Peyer's patch (tissue), 4 donors: ENCODE data around the gene COL23A1. TPM values are rescaled to one million over a fixed set of nuclear protein-coding genes. Genes with fewer than 3 reads are reported as not detected.

Source experiments
- DNase-seq, 3 donors: peaks; one replicate each; pipeline ENCODE4 v3.0.0-alpha.2; 2017 to 2019
- H3K27ac ChIP-seq, 4 donors: fragments of 200-600 bp; sonication (generic); one replicate each; pipeline ENCODE4 v1.5.1; 2016 to 2019
- H3K27me3 ChIP-seq, 2 donors: fragments of 200-600 bp; sonication (generic); one replicate each; pipeline ENCODE4 v1.5.1; 2019
- H3K36me3 ChIP-seq, 3 donors: fragments of 200-600 bp; sonication (generic); one replicate each; pipeline ENCODE4 v1.5.1; 2016 to 2019
- H3K4me1 ChIP-seq, 4 donors: fragments of 200-600 bp; sonication (generic); one replicate each; pipeline ENCODE4 v1.5.1; 2016 to 2019
- H3K4me3 ChIP-seq, 4 donors: fragments of 200-600 bp; sonication (generic); 1 replicate in 3 of 4; 2 replicates in 1 of 4; pipeline ENCODE4 v1.5.1; 2016 to 2019; ENCODE audit warnings: mild to moderate bottlenecking in 1 of 4
- H3K9me3 ChIP-seq, 4 donors: fragments of 200-600 bp; sonication (generic); one replicate each; pipeline ENCODE4 v1.5.1; 2016 to 2019; ENCODE audit warnings: mild to moderate bottlenecking in 1 of 4
- POLR2A ChIP-seq, 2 donors: fragments of 450-650 bp; IDR thresholded peaks; one replicate each; pipeline ENCODE4 v1.5.1; 2017; ENCODE audit warnings: antibody characterized with exemption in 2 of 2, mild to moderate bottlenecking in 2 of 2, moderate library complexity in 2 of 2
- total RNA-seq, 4 donors: library from RNA; depleted of rRNA; stranded (reverse); fragments of >200 nt; gene quantifications; one replicate each; pipeline ENCODE4 v1.1.0, GENCODE V29; 2016
- TF ChIP-seq, protein P1 (sequence below), 6 experiments: fragments of 450-650 bp in 4 of 6; fragments of 200-600 bp in 2 of 6; sonication (generic) in 1 of 6; IDR thresholded peaks; one replicate each; pipeline ENCODE4 v1.5.1; 2017 to 2019; ENCODE audit warnings: antibody characterized with exemption in 6 of 6, mild to moderate bottlenecking in 3 of 6, moderate library complexity in 1 of 6

COL23A1 gene
- total RNA-seq, 4 donors from 2014 or later, result 0.57 to 5.8 (median 1.2) TPM; not detected in 1

DNA sequence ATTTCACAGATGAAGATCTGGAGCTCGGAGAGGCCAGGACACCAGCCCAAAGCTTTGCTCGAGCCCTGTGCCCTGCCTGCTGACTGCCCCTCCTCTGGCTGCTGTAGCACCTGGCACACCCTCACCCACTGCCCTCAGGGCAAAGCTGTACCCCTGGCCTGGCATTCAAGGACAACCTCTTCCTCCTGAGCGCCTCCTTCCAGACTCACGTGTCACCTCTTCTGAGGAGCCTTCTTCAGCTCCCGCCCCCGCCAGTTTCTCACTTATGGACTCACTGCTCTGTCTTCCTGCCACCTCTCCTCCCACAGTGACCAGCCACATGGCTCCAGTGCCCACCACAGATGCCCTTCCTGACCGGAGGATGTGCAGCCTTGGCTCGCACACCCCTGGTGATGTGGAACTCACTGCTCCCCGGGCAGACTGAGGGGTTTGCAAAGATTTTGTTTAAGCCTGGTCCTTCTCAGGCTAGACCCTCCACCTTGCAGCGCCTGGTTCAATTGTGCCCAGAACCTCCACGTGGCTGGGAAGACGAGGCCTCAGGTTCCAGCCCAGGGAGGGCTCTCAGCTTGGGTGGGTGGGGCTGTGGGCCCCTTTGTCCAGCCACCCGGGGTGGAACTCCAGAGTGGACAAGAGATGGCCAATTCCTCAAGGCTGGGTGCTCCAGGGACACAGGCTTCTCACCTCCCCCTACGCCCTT lies 311.0 kb downstream of the COL23A1 start:
- no peak overlapping the region for H3K4me3 ChIP-seq
- peak in 1 of 3 donors; percentile 27 for DNase-seq
- H3K9me3 ChIP-seq, result peaks cover 0 to 8% (median 0%) of the 10 kb centered on the region in 4 donors
- no peaks in the 10 kb centered on the region for H3K27me3 ChIP-seq
- TF ChIP-seq, protein P1, sequence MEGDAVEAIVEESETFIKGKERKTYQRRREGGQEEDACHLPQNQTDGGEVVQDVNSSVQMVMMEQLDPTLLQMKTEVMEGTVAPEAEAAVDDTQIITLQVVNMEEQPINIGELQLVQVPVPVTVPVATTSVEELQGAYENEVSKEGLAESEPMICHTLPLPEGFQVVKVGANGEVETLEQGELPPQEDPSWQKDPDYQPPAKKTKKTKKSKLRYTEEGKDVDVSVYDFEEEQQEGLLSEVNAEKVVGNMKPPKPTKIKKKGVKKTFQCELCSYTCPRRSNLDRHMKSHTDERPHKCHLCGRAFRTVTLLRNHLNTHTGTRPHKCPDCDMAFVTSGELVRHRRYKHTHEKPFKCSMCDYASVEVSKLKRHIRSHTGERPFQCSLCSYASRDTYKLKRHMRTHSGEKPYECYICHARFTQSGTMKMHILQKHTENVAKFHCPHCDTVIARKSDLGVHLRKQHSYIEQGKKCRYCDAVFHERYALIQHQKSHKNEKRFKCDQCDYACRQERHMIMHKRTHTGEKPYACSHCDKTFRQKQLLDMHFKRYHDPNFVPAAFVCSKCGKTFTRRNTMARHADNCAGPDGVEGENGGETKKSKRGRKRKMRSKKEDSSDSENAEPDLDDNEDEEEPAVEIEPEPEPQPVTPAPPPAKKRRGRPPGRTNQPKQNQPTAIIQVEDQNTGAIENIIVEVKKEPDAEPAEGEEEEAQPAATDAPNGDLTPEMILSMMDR (IDR thresholded peaks at IDR 0.05), result no peak
- no peak for TF ChIP-seq POLR2A (IDR thresholded peaks at IDR 0.05)
- H3K4me1 ChIP-seq, result peaks cover 0 to 7% (median 0%) of the 10 kb centered on the region in 4 donors
- H3K36me3 ChIP-seq, result no peaks in the 10 kb centered on the region
- H3K27ac ChIP-seq, result no peak overlapping the region

DNA sequence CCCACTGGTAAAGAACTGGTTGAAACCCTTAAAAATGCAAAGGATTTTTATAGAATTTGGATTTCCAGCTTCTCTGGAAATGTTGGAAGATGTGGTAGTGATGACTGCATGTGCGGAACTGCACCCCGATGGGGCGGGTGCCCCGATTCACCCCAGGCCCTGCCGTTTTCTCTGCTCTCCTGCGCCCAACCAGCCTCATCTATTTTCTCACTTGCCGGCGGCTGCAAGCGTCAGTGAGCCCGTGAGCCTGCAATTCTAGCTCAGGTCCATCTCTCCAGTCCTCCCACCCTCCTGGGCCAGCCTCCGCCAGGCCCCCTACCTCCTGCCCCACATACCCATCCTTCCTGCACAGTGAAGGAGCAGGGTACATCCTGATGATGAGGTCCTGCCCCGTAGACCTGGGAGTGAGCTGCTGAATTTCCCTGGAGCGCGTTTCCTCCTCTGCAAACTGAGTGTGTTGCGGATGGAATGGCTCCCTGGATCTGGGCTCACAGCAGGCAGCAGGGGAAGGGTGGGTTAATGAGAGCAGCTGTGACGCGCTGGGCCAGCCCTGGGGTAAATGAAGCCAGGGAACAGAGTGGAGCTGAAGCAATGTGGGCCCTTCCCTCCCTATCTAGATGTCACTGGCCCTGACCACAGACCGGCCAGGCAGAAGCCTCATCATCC lies 311.7 kb downstream of the COL23A1 start:
- Histone ChIP-seq H3K4me3 (no peak overlapping the region), H3K36me3 (no peaks in the 10 kb centered on the region), H3K4me1 (peaks cover 0 to 7% (median 0%) of the 10 kb centered on the region in 4 donors), H3K9me3 (peaks cover 0 to 1% (median 0%) of the 10 kb centered on the region in 4 donors), H3K27ac (no peak overlapping the region), H3K27me3 (no peaks in the 10 kb centered on the region)
- DNase-seq, result peak in 1 of 3 donors; percentile 36
- TF ChIP-seq POLR2A (IDR thresholded peaks at IDR 0.05), result no peak
- TF ChIP-seq, protein P1 (IDR thresholded peaks at IDR 0.05), result no peak

DNA sequence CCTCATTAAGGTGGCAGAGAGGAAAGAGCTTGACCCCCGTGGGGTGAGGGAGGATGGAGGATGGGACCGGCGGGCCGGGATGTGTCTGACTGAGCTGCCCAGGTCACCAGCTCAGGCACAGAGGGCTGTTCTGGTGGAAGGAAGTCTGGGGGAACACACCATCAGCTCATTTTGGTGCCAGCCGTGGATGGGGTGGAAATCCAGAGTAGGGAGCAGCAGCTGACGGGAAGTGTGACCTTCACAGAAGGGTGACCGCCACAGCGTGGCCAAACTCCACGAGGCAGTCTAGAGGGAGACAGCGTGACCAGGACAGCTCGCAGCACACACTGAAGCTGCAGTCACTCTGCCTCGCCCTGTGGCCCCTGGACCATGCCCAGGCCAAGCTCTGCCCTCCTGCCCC lies 312.3 kb downstream of the COL23A1 start:
- Histone ChIP-seq H3K36me3 (no peaks in the 10 kb centered on the region), H3K27ac (no peak overlapping the region), H3K4me3 (no peak overlapping the region), H3K9me3 (no peaks in the 10 kb centered on the region), H3K4me1 (peaks cover 0 to 7% (median 0%) of the 10 kb centered on the region in 4 donors), H3K27me3 (no peaks in the 10 kb centered on the region)
- peak in 1 of 3 donors; percentile 24 for DNase-seq
- no peak for TF ChIP-seq POLR2A (IDR thresholded peaks at IDR 0.05)
- TF ChIP-seq, protein P1 (IDR thresholded peaks at IDR 0.05), result no peak

DNA sequence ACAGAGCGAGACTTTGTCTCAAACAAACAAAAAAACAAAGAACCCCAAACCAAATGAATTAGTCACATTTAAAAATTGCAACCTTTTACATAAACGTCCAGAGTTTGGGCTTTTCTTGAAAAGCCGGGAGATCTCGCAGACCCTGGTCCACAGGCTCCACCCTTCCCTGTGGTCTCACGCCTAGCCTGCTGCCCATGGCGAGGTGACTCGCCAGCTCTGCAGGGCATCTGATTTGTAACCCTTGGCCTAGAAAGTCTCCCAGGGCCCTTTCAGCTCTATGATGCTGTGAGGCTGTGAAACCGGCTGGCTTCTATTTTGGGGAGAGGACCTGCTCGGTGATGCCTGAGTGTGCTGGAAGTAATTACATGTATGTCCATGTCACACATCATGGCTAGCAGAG lies 312.8 kb downstream of the COL23A1 start:
- no peaks in the 10 kb centered on the region for H3K27me3 ChIP-seq
- peaks cover 0 to 7% (median 0%) of the 10 kb centered on the region in 4 donors for H3K4me1 ChIP-seq
- TF ChIP-seq POLR2A (IDR thresholded peaks at IDR 0.05), result no peak
- TF ChIP-seq, protein P1 (IDR thresholded peaks at IDR 0.05), result no peak
- peak in 1 of 3 donors; percentile 19 for DNase-seq
- H3K36me3 ChIP-seq, result no peaks in the 10 kb centered on the region
- H3K27ac ChIP-seq, result no peak overlapping the region
- H3K4me3 ChIP-seq, result no peak overlapping the region
- H3K9me3 ChIP-seq, result no peaks in the 10 kb centered on the region

DNA sequence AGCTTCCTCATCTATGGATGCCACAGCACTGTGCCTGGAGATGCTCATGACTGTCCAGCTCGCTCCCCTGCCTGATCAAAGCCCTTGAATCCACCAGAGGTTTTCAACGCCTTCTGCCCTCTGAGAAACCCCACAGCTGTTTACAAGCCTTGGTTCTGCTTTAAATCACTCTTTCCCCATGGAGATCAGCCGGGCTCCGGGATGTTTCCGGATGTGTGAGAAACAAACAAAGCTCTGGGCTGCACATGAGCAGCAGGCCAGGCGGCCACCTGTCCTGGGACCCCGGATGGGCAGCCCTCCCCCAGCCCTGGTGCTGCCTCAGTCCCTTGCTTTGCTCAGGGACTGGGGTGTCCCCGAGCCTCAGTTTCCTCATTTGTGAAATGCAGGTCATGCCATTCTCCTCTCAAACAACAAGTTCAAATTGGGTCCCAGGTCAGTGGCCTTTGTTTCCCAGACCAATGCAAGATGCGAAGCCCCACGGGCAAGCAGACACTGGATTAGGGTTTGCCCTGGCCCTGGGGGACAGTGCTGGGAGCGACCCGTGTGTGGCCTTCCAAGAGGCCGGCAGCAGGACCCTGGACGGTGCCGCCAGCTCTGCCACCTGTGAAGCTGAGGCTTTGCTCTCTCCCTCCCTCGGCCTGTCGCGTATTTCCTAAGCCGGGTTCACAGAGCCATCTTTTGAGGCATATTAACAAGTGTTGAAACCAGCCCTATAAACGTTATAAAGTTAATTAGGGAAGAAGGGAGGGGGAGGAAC lies 315.2 kb downstream of the COL23A1 start:
- no peaks in the 10 kb centered on the region for H3K36me3 ChIP-seq
- TF ChIP-seq, protein P1 (IDR thresholded peaks at IDR 0.05), result no peak
- TF ChIP-seq POLR2A (IDR thresholded peaks at IDR 0.05), result no peak
- no peak for DNase-seq
- H3K4me1 ChIP-seq, result peaks cover 0 to 4% (median 0%) of the 10 kb centered on the region in 4 donors
- H3K27ac ChIP-seq, result no peak overlapping the region
- no peaks in the 10 kb centered on the region for H3K27me3 ChIP-seq
- no peaks in the 10 kb centered on the region for H3K9me3 ChIP-seq
- H3K4me3 ChIP-seq, result no peak overlapping the region
